ENCODE results near the gene SLC26A4. TPM values are rescaled to one million over a fixed set of nuclear protein-coding genes. Genes with fewer than 3 reads are reported as not detected.

SLC26A4 gene
- total RNA-seq, 1 experiment from 2014 or later, result 0.33 TPM

GRCh38 chr7:107615910-107616680 lies 44.5 kb upstream of the SLC26A4 start:
- no CpG with 5 or more reads among the region's 4 CpGs for WGBS (ENCODE audit: extremely low coverage, insufficient read length, low lambda C conversion rate)
- Histone ChIP-seq H3K56ac (ENCODE audit: insufficient read length, low read depth, low read length) (no peak overlapping the region), H3K9ac (ENCODE audit: extremely low read depth, insufficient read length, low read length) (no peak overlapping the region), H3K18ac (ENCODE audit: insufficient read length, low read depth, low read length) (no peak overlapping the region), H3K79me1 (ENCODE audit: insufficient read depth, low read depth, low read length, poor library complexity, severe bottlenecking) (no peaks in the 10 kb centered on the region), H3K9me3 (ENCODE audit: control insufficient read depth, low read depth, low read length) (no peaks in the 10 kb centered on the region), H3K79me2 (ENCODE audit: insufficient read depth, low read length) (no peaks in the 10 kb centered on the region), H3K4me1 (ENCODE audit: insufficient read depth, low read length) (no peaks in the 10 kb centered on the region), H3K27me3 (ENCODE audit: insufficient read depth, low read length) (no peaks in the 10 kb centered on the region), H3K23ac (ENCODE audit: insufficient read length, low read depth, low read length) (no peak overlapping the region), H4K20me1 (ENCODE audit: control insufficient read depth, insufficient read depth, insufficient read length) (no peaks in the 10 kb centered on the region), H3K14ac (ENCODE audit: insufficient read depth, low read length) (no peak overlapping the region), H4K5ac (ENCODE audit: insufficient read length, low read depth, low read length) (no peak overlapping the region), H4K91ac (ENCODE audit: insufficient read length, low read depth, low read length) (no peak overlapping the region), H2AFZ (ENCODE audit: low read length) (no peak overlapping the region), H2BK5ac (ENCODE audit: insufficient read length, low read length) (no peak overlapping the region), H4K8ac (replicated peaks; ENCODE audit: insufficient read length, low read depth, low read length) (no peak overlapping the region), H3K4ac (ENCODE audit: low read depth, low read length) (no peak overlapping the region), H3K4me2 (ENCODE audit: insufficient read depth, insufficient read length, low read length) (no peak overlapping the region), H3K27ac (ENCODE audit: insufficient read length, low read depth, low read length) (no peak overlapping the region), H2BK12ac (ENCODE audit: insufficient read length, low read depth, low read length) (no peak overlapping the region), H3T11ph (ENCODE audit: low read length) (no peak overlapping the region), H2AK5ac (ENCODE audit: insufficient read length, low read length) (no peak overlapping the region), H2BK20ac (ENCODE audit: low read depth, low read length, poor library complexity, severe bottlenecking) (no peak overlapping the region), H2BK15ac (ENCODE audit: low read depth, low read length) (no peak overlapping the region), H3K23me2 (ENCODE audit: insufficient read length, low read depth, low read length, poor library complexity, severe bottlenecking) (no peaks in the 10 kb centered on the region), H2BK120ac (ENCODE audit: low read depth, low read length, poor library complexity, severe bottlenecking) (no peak overlapping the region)
- Mint-ChIP-seq H3K9me3 (no peaks in the 10 kb centered on the region), H3K4me3 (no peak overlapping the region), H3K27ac (peak overlapping the region in 2 of 3 experiments; percentile 21 to 75; a peak in 3 of 7 replicates), H3K27me3 (ENCODE audit: low read depth) (no peaks in the 10 kb centered on the region), H3K4me1 (no peaks in the 10 kb centered on the region), H3K36me3 (ENCODE audit: insufficient read depth in 1 of 3, low read depth in 3 of 3) (peaks cover 0 to 5% (median 4%) of the 10 kb centered on the region in 3 experiments; a peak in 2 of 7 replicates)
- no peak for DNase-seq
- no peak for TF ChIP-seq CTCF (conservative IDR thresholded peaks at IDR 0.05)

Measured in H9 (cell line).